Endothelial cell (in vitro differentiated cells): ENCODE data around the gene GRHPR. TPM values are rescaled to one million over a fixed set of nuclear protein-coding genes. Genes with fewer than 3 reads are reported as not detected.
"Not testable (repeated sequence)": the region's sequence is repeated elsewhere in the genome, so short reads cannot be mapped to it uniquely, and the experiment has no call there.

Source experiments
- DNase-seq: peaks from one replicate; pipeline ENCODE4 v3.0.0; 2021; ENCODE audit warnings: low spot score
- H3K27ac Mint-ChIP-seq: one replicate; pipeline ENCODE4 v1.8.0; 2021; ENCODE audit warnings: mixed read lengths, inconsistent platforms; ENCODE audit not compliant: unreplicated experiment
- H3K27me3 Mint-ChIP-seq: one replicate; pipeline ENCODE4 v1.8.0; 2021; ENCODE audit warnings: mild to moderate bottlenecking, moderate library complexity, mixed read lengths, inconsistent platforms; ENCODE audit not compliant: unreplicated experiment
- H3K36me3 Mint-ChIP-seq: one replicate; pipeline ENCODE4 v1.8.0; 2021; ENCODE audit warnings: mild to moderate bottlenecking, low read depth, mixed read lengths, inconsistent platforms; ENCODE audit not compliant: unreplicated experiment
- H3K4me1 Mint-ChIP-seq: one replicate; pipeline ENCODE4 v1.8.0; 2021; ENCODE audit warnings: mild to moderate bottlenecking, mixed read lengths, inconsistent platforms; ENCODE audit not compliant: unreplicated experiment
- H3K4me3 Mint-ChIP-seq: one replicate; pipeline ENCODE4 v1.8.0; 2021; ENCODE audit warnings: mild to moderate bottlenecking, mixed read lengths, inconsistent platforms; ENCODE audit not compliant: unreplicated experiment
- H3K9me3 Mint-ChIP-seq: one replicate; pipeline ENCODE4 v1.8.0; 2021; ENCODE audit warnings: mixed read lengths, inconsistent platforms; ENCODE audit not compliant: unreplicated experiment
- CTCF ChIP-seq: fragments of 200-600 bp; sonication (generic); IDR thresholded peaks from one replicate; pipeline ENCODE4 v1.5.0; 2021; ENCODE audit warnings: antibody characterized with exemption; ENCODE audit not compliant: unreplicated experiment
- total RNA-seq: library from RNA; stranded (reverse); fragmentation: NEBNext Ultra II Directional; extraction: Animal tissue kit (Norgen Biotek cat#: 25700); gene quantifications from one replicate; pipeline ENCODE4 v1.2.1, GENCODE V29; 2021; ENCODE audit not compliant: unreplicated experiment

GRHPR gene
- total RNA-seq, 1 donor from 2014 or later = 81.5 TPM

- H3K4me1 Mint-ChIP-seq = peaks cover 14% of the 10 kb centered on the region
- H3K27me3 Mint-ChIP-seq = peaks cover 2% of the 10 kb centered on the region
- peak overlapping the region; percentile 94 for H3K4me3 Mint-ChIP-seq
- H3K27ac Mint-ChIP-seq = peak overlapping the region; percentile 57
- TF ChIP-seq CTCF = no peak
- H3K36me3 Mint-ChIP-seq = peaks cover 14% of the 10 kb centered on the region
- DNase-seq = no peak
- no peaks in the 10 kb centered on the region for H3K9me3 Mint-ChIP-seq
Measured at GRCh38 chr9:37423508-37423907, 1.0 kb downstream of the GRHPR start.

GRCh38 chr9:37424204-37424685 lies 1.7 kb downstream of the GRHPR start:
- H3K27me3 Mint-ChIP-seq = no peaks in the 10 kb centered on the region

GRCh38 chr9:37424686-37425297 lies 2.3 kb downstream of the GRHPR start:
- Mint-ChIP-seq H3K27me3 (no peaks in the 10 kb centered on the region), H3K4me3 (no peak overlapping the region), H3K4me1 (peaks cover 14% of the 10 kb centered on the region), H3K27ac (no peak overlapping the region), H3K36me3 (peaks cover 14% of the 10 kb centered on the region), H3K9me3 (no peaks in the 10 kb centered on the region)
- DNase-seq = no peak
- TF ChIP-seq CTCF = no peak

More at GRCh38 chr9:37424204-37424685, 1.7 kb downstream of the GRHPR start:
- Mint-ChIP-seq H3K9me3 (no peaks in the 10 kb centered on the region), H3K27ac (no peak overlapping the region), H3K36me3 (peaks cover 14% of the 10 kb centered on the region), H3K4me3 (no peak overlapping the region), H3K4me1 (peaks cover 14% of the 10 kb centered on the region)
- TF ChIP-seq CTCF = no peak
- DNase-seq = no peak

- Mint-ChIP-seq H3K36me3 (peaks cover 16% of the 10 kb centered on the region), H3K9me3 (no peaks in the 10 kb centered on the region), H3K27ac (no peak overlapping the region), H3K4me1 (peaks cover 14% of the 10 kb centered on the region), H3K4me3 (no peak overlapping the region), H3K27me3 (no peaks in the 10 kb centered on the region)
- DNase-seq = no peak
- TF ChIP-seq CTCF = no peak
Measured at GRCh38 chr9:37425298-37425752, 2.8 kb downstream of the GRHPR start.

GRCh38 chr9:37426431-37426830 lies 3.9 kb downstream of the GRHPR start:
- Mint-ChIP-seq H3K4me1 (peaks cover 14% of the 10 kb centered on the region), H3K36me3 (peaks cover 17% of the 10 kb centered on the region)
- not testable (repeated sequence) for H3K27ac Mint-ChIP-seq

More at GRCh38 chr9:37426431-37426830, 3.9 kb downstream of the GRHPR start:
- H3K9me3 Mint-ChIP-seq, H3K27me3 Mint-ChIP-seq, DNase-seq: not testable (repeated sequence)
- H3K4me3 Mint-ChIP-seq = peak overlapping the region; percentile 71
